Spleen (tissue), 7 donors: Measurements from ENCODE around the gene SGPP1.

Experiments
- POLR2A ChIP-seq, 3 donors: fragments of 450-650 bp; IDR thresholded peaks; one replicate each; pipeline ENCODE4 v1.5.1; 2017; ENCODE audit warnings: antibody characterized with exemption in 3 of 3, mild to moderate bottlenecking in 1 of 3
- POLR2AphosphoS5 ChIP-seq, 3 donors: sonication (generic); formaldehyde crosslinking; IDR thresholded peaks; one replicate each; pipeline ENCODE4 v1.5.1; 2017; ENCODE audit warnings: antibody characterized with exemption in 3 of 3
- TF ChIP-seq, protein P1 (sequence below), 11 experiments: fragments of 200-600 bp in 7 of 11; fragments of 450-650 bp in 4 of 11; sonication (generic) in 4 of 11; IDR thresholded peaks in 8 of 11; conservative IDR thresholded peaks in 3 of 11; 1 replicate in 7 of 11; 2 replicates in 4 of 11; pipeline versions ENCODE4 v1.4.0 to v1.8.0; 2016 to 2021; ENCODE audit warnings: antibody characterized with exemption in 11 of 11, inconsistent platforms in 4 of 11, mild to moderate bottlenecking in 1 of 11
- donor health status: DM: no; HTN: no; CAD: no; lungs with moderate emphysema.
- donor health status: DM: no; HTN: no; CAD: no.
- donor health status: DM: no; HTN: no; CAD: no.

DNA sequence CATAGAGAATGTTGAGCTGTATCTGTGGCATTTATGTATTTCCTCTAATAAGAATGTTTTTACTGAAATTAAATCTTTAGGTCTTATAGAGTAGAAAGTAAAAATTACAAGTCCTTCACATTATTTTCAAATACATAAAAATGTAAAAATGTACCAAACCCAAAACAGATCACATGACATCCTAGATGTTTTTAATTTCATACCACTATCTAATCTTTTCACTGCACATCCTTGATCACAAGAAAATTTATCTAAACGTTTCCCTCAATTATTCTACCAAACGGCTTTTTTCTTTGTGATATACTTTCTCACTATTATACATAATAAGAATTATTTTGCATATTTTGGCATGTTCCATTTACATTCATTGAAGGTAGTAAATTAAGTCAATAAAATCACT is 18.3 kb downstream of the SGPP1 start:
- TF ChIP-seq, protein P1, sequence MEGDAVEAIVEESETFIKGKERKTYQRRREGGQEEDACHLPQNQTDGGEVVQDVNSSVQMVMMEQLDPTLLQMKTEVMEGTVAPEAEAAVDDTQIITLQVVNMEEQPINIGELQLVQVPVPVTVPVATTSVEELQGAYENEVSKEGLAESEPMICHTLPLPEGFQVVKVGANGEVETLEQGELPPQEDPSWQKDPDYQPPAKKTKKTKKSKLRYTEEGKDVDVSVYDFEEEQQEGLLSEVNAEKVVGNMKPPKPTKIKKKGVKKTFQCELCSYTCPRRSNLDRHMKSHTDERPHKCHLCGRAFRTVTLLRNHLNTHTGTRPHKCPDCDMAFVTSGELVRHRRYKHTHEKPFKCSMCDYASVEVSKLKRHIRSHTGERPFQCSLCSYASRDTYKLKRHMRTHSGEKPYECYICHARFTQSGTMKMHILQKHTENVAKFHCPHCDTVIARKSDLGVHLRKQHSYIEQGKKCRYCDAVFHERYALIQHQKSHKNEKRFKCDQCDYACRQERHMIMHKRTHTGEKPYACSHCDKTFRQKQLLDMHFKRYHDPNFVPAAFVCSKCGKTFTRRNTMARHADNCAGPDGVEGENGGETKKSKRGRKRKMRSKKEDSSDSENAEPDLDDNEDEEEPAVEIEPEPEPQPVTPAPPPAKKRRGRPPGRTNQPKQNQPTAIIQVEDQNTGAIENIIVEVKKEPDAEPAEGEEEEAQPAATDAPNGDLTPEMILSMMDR (IDR thresholded peaks at IDR 0.05 in 8 of 11, conservative IDR thresholded peaks at IDR 0.05 in 3 of 11): no peak
- no peak for TF ChIP-seq POLR2AphosphoS5 (IDR thresholded peaks at IDR 0.05)
- TF ChIP-seq POLR2A (IDR thresholded peaks at IDR 0.05): no peak
